ENCODE results near the gene PRKG1.

The PRKG1 gene

DNA sequence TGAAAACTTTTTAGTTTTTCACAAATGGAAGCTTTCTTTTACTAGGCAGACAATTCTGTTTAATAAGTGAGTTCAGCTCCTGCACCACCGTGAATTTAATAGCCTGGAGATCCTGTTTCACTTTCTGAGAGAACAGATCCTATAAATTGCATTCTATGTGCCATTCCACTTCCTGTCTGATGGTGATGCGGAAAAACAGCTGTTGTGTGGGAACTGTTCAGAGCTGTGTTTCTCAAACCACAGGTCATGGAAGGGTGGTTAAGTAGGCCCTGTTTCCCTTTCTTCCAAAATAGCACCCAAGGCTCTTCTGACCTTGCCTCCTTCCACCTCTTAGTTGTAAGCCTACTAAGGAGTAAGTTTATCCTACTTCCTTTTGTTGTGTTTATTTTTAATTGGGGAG lies 1142.6 kb downstream of the PRKG1 start:
- H3K36me3 ChIP-seq = no peaks in the 10 kb centered on the region
- H3K27me3 ChIP-seq (ENCODE audit: insufficient read depth, low read depth, severe bottlenecking) = no peaks in the 10 kb centered on the region
- H3K9me3 ChIP-seq (ENCODE audit: severe bottlenecking) = no peaks in the 10 kb centered on the region
- DNase-seq = no peak
- H3K27ac ChIP-seq = no peak overlapping the region
- no peak overlapping the region for H3K4me3 ChIP-seq (ENCODE audit: low read depth, low read length)
- TF ChIP-seq, protein P1, sequence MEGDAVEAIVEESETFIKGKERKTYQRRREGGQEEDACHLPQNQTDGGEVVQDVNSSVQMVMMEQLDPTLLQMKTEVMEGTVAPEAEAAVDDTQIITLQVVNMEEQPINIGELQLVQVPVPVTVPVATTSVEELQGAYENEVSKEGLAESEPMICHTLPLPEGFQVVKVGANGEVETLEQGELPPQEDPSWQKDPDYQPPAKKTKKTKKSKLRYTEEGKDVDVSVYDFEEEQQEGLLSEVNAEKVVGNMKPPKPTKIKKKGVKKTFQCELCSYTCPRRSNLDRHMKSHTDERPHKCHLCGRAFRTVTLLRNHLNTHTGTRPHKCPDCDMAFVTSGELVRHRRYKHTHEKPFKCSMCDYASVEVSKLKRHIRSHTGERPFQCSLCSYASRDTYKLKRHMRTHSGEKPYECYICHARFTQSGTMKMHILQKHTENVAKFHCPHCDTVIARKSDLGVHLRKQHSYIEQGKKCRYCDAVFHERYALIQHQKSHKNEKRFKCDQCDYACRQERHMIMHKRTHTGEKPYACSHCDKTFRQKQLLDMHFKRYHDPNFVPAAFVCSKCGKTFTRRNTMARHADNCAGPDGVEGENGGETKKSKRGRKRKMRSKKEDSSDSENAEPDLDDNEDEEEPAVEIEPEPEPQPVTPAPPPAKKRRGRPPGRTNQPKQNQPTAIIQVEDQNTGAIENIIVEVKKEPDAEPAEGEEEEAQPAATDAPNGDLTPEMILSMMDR (IDR thresholded peaks at IDR 0.05; ENCODE audit: low read depth, low read length) = no peak

DNA sequence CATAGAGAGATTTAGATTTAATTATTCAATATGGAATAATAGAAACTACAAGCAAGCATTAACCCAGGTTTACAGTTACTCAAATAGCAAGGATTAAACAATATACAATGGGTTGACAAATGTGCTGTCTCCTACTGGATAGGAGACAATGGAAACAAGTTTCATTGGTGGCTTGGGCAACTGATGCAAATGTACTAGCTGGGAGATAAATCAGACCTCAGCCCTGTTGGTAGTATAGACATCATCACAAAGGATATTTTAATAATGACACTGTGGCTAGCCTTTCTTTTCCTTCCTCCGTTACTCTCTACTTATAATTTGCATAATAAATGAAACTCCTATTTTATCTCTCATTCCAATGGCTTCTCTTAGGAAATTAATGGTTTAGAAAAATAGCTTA lies 1143.2 kb downstream of the PRKG1 start:
- no peak for DNase-seq
- Histone ChIP-seq H3K27ac (no peak overlapping the region), H3K27me3 (ENCODE audit: insufficient read depth, low read depth, severe bottlenecking) (no peaks in the 10 kb centered on the region), H3K36me3 (no peaks in the 10 kb centered on the region), H3K4me3 (ENCODE audit: low read depth, low read length) (no peak overlapping the region), H3K9me3 (ENCODE audit: severe bottlenecking) (no peaks in the 10 kb centered on the region)
- TF ChIP-seq, protein P1 (IDR thresholded peaks at IDR 0.05; ENCODE audit: low read depth, low read length) = no peak

DNA sequence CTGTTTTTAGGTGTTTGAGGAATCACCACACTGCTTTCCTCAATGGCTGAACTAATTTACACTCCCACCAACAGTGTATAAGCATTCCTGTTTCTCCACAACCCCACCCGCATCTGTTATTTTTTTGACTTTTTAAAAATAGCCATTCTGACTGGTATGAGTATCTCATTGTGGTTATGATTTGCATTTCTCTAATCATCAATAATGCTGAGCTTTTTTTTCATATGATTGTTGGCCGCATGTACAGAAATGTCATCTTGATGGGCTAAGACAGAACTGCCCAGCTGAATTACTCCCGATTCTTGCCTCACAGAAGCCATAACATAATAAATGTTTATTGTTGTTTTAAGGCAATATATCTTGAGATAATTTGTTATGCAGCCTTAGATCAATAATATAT lies 1146.7 kb downstream of the PRKG1 start:
- no peak overlapping the region for H3K4me3 ChIP-seq (ENCODE audit: low read depth, low read length)
- DNase-seq = no peak
- TF ChIP-seq, protein P1 (IDR thresholded peaks at IDR 0.05; ENCODE audit: low read depth, low read length) = no peak
- H3K27ac ChIP-seq = no peak overlapping the region
- no peaks in the 10 kb centered on the region for H3K27me3 ChIP-seq (ENCODE audit: insufficient read depth, low read depth, severe bottlenecking)
- H3K36me3 ChIP-seq = no peaks in the 10 kb centered on the region
- H3K9me3 ChIP-seq (ENCODE audit: severe bottlenecking) = no peaks in the 10 kb centered on the region

DNA sequence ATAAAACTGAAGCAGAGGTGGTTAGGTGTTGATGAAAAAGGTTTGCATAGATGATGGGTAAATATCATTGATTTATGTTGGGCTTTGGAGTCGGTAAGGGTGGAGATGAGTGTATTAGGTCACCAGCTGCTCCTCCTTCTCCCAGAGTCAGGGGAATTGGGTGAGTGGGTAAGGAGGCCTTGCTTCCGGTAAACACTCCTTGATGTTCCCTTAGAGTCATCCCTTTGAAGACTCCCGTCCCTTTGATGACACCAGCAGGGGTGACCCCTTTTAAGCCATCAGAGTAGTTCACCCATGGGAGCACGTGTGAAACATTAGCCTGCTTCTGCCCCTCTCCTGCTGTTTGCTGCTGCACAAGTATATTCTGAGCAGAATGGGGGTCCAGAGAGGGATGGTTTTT lies 1147.6 kb downstream of the PRKG1 start:
- TF ChIP-seq, protein P1 (IDR thresholded peaks at IDR 0.05; ENCODE audit: low read depth, low read length) = no peak
- no peak for DNase-seq
- Histone ChIP-seq H3K4me3 (ENCODE audit: low read depth, low read length) (no peak overlapping the region), H3K27ac (no peak overlapping the region), H3K27me3 (ENCODE audit: insufficient read depth, low read depth, severe bottlenecking) (no peaks in the 10 kb centered on the region), H3K36me3 (no peaks in the 10 kb centered on the region), H3K9me3 (ENCODE audit: severe bottlenecking) (no peaks in the 10 kb centered on the region)

DNA sequence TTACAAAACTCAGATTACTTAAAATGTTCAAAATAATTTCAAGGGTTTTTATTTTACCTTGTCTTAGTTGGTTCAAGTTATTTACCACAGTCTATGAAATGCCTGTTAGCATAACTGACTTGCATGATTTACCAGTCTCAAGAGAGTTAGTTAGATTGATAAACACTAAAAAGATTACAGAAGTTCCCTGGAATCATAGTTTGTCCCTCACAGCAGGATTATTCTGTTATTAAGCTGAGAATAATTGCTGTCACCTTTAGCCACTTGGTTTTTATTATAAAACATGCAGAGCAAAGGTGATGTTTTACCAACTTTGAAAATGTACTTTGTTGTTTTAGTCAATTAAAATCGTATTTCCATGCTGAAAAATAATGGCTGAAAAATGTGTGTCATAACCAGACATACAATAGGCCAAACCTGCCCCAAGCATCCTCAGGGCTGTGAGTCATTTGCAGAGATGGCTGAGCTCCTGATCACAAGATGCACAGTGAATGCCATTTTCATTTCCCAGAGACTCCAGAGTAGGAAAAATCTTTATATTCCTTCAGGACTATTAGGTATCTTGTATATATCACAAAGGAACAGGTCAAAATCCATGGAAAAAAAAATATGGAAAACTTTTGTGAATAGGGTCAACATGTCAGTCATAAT lies 1152.0 kb downstream of the PRKG1 start:
- Histone ChIP-seq H3K36me3 (no peaks in the 10 kb centered on the region), H3K27me3 (ENCODE audit: insufficient read depth, low read depth, severe bottlenecking) (no peaks in the 10 kb centered on the region), H3K9me3 (ENCODE audit: severe bottlenecking) (no peaks in the 10 kb centered on the region), H3K27ac (no peak overlapping the region), H3K4me3 (ENCODE audit: low read depth, low read length) (no peak overlapping the region)
- no peak for DNase-seq
- TF ChIP-seq, protein P1 (IDR thresholded peaks at IDR 0.05; ENCODE audit: low read depth, low read length) = no peak

DNA sequence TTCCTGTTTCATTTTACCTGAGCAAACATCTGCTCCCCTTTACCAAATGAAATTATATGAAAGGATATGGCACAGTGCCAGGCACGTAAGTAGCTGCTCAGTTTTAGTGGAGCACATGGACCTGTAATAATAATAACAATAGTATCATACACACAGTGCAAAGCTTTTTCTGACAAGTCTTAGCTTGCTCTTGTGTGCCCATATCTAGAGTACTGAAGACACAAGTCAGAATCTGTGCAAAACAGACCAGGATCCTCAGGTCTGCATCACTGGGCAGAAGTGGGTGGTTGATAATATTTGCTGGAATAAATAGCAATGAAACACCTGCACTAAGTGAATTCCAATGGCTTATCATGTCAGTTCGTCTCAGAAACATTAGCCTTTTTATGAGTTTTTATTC lies 1154.3 kb downstream of the PRKG1 start:
- H3K36me3 ChIP-seq = no peaks in the 10 kb centered on the region
- no peaks in the 10 kb centered on the region for H3K9me3 ChIP-seq (ENCODE audit: severe bottlenecking)
- no peaks in the 10 kb centered on the region for H3K27me3 ChIP-seq (ENCODE audit: insufficient read depth, low read depth, severe bottlenecking)
- TF ChIP-seq, protein P1 (IDR thresholded peaks at IDR 0.05; ENCODE audit: low read depth, low read length) = no peak
- no peak overlapping the region for H3K4me3 ChIP-seq (ENCODE audit: low read depth, low read length)
- no peak for DNase-seq
- no peak overlapping the region for H3K27ac ChIP-seq

All from WERI-Rb-1 (cell line).